K562 (cell line): ENCODE data around the gene CTNNA3. TPM values are rescaled to one million over a fixed set of nuclear protein-coding genes. Genes with fewer than 3 reads are reported as not detected.

Experiments
- ESRRB ChIP-seq: fragments of 250-450 bp; sonication (Bioruptor Pico); IDR thresholded peaks from 2 replicates; pipeline ENCODE4 v1.5.0; 2020; ENCODE audit warnings: mild to moderate bottlenecking, moderate library complexity, borderline replicate concordance
- KAT7 ChIP-seq: sonication (generic); formaldehyde crosslinking; IDR thresholded peaks from 2 replicates; pipeline ENCODE4 v1.8.0; 2022; ENCODE audit warnings: missing genetic modification reagents, mild to moderate bottlenecking, borderline replicate concordance
- MGA ChIP-seq: fragments of 450-650 bp; IDR thresholded peaks from 2 replicates; pipeline ENCODE4 v1.6.1; 2016; ENCODE audit warnings: mild to moderate bottlenecking, moderate library complexity
- MIER1 ChIP-seq: fragments of 450-650 bp; IDR thresholded peaks from 2 replicates; pipeline ENCODE4 v1.6.1; 2016; ENCODE audit warnings: antibody characterized with exemption, mild to moderate bottlenecking, low read depth
- PML ChIP-seq: IDR thresholded peaks from 2 replicates; pipeline ENCODE4 v1.6.1; 2012; ENCODE audit warnings: low read length, inconsistent platforms
- SMARCB1 ChIP-seq: IDR thresholded peaks from 2 replicates; pipeline ENCODE4 v1.6.1; 2011; ENCODE audit warnings: improper control_type of control experiment, low read depth; ENCODE audit not compliant: insufficient read length
- ZNF140 ChIP-seq: fragments of 250-450 bp; sonication (Bioruptor Pico); IDR thresholded peaks from 2 replicates; pipeline ENCODE4 v1.8.0; 2021; ENCODE audit warnings: moderate library complexity, mild to moderate bottlenecking, inconsistent platforms
- ZNF3 ChIP-seq: fragments of 250-450 bp; sonication (Bioruptor Pico); IDR thresholded peaks from 2 replicates; pipeline ENCODE4 v1.5.0; 2021; ENCODE audit warnings: mild to moderate bottlenecking, moderate library complexity
- ZNF41 ChIP-seq: fragments of 250-450 bp; sonication (Bioruptor Pico); conservative IDR thresholded peaks from 2 replicates; pipeline ENCODE4 v1.4.0; 2020; ENCODE audit warnings: mild to moderate bottlenecking
- polyA plus RNA-seq, 8 experiments: library from polyadenylated mRNA; depleted of rRNA in 4 of 8; stranded (reverse) in 5 of 8; unstranded in 3 of 8; fragments of >200 nt; fragmentation: Nextera tagmentation in 2 of 8; fragmentation: Illumina TruSeq in 1 of 8; extraction: Ambion mirVana in 2 of 8; extraction: Trizol in 1 of 8; gene quantifications; 2 replicates each; pipeline versions ENCODE4 v1.2.1 to v1.2.3, GENCODE V29; 2011 to 2014; ENCODE audit warnings: inconsistent platforms in 1 of 8, missing spikeins in 1 of 8
- total RNA-seq, 7 experiments: library from RNA; depleted of rRNA in 6 of 7; stranded (reverse); fragments of >200 nt in 6 of 7; fragmentation: Illumina TruSeq in 2 of 7; extraction: Trizol in 2 of 7; gene quantifications; 2 replicates each; pipeline versions ENCODE4 v1.2.1 to v1.2.3, GENCODE V29; 2011 to 2021; ENCODE audit warnings: low replicate concordance in 1 of 7

The CTNNA3 gene
- total and polyA plus RNA-seq, 9 of the 15 experiments (the other 6 are each of a cell fraction or from before 2014, with no cell fraction given) = 0.04 TPM; not detected in 8

- TF ChIP-seq MGA = no peak
- no peak for TF ChIP-seq KAT7 (CRISPR knock-in tag)
- no peak for TF ChIP-seq ZNF41 (CRISPR knock-in tag)
- TF ChIP-seq SMARCB1 = no peak
- no peak for TF ChIP-seq ESRRB (CRISPR knock-in tag)
- no peak for TF ChIP-seq PML
- no peak for TF ChIP-seq MIER1
- TF ChIP-seq ZNF3 (CRISPR knock-in tag) = no peak
- no peak for TF ChIP-seq ZNF140 (CRISPR knock-in tag)
Observed at GRCh38 chr10:66783316-66783715, 912.7 kb downstream of the CTNNA3 start (continued).
